ENCODE data around the gene TEX38.
"Not testable (repeated sequence)": the region's sequence is repeated elsewhere in the genome, so short reads cannot be mapped to it uniquely, and the experiment has no call there.

Gene TEX38

DNA sequence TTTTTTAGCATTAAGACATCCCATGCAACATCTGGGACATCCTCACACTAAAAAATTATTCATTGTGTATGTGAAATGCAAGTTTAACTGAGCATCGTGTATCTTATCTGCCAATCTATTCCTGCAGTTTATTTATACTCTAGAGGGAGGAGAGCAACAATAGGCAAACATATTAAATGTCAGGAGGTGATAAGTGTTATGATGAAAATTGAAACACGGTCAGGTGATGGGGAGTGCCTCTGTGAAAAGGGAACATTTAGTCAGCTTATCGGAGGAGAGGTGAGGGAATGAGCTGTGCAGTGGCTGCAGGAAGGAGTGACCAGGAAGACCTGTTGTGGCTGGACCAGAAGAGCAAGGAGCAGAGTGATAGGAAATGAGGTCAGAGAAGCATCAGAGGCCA is 48.0 kb downstream of the TEX38 start:
- intact Hi-C loops (cut with DNase I): loop anchor here (2.0 to 10.0 kb wide), 3 partner anchors 51 to 315 kb away; partner anchors contain the start of genes ATPAF1 and MOB3C
- no peak for DNase-seq

DNA sequence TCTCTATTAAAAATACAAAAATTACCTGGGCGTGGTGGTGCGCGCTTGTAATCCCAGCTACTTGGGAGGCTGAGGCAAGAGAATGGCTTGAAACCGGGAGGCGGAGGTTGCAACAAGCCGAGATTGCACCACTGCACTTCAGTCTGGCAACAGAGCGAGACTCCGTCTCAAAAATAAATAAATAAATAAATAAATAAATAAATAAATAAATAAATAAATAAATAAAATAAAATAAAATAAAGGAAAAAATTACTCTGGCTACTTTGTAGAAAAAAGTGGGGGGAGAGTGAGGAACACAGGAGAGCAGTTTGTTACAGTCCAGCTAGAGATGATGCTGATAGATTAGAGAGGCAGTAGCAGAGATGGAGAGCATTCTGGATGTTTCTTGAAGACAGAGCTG is 48.7 kb downstream of the TEX38 start:
- not testable (repeated sequence) for DNase-seq
- intact Hi-C loops (cut with DNase I): loop anchor here (5.0 to 10.0 kb wide), 2 partner anchors 103 to 316 kb away; partner anchors contain the start of gene MOB3C

DNA sequence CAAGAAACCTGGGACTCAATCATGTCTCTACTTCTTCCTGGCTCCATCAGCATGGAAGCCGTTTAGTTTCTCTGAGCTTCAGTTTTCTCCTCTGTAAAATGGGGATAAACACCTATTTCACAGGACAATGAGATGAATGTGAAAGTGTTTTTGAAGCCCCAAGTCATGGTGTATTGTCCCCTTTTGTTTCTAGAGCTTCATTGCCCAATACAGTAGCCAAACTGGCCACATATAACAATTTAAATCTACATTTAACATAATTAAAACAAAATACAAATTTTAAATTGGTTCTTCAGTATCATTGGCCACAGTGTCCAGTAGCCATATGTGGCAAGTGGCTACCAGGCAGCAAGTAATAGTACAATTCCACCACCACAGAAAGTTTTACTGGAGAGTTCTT is 49.5 kb downstream of the TEX38 start:
- intact Hi-C loops (cut with DNase I): loop anchor here (5.0 to 10.0 kb wide), 2 partner anchors 104 to 316 kb away; partner anchors contain the start of gene MOB3C

DNA sequence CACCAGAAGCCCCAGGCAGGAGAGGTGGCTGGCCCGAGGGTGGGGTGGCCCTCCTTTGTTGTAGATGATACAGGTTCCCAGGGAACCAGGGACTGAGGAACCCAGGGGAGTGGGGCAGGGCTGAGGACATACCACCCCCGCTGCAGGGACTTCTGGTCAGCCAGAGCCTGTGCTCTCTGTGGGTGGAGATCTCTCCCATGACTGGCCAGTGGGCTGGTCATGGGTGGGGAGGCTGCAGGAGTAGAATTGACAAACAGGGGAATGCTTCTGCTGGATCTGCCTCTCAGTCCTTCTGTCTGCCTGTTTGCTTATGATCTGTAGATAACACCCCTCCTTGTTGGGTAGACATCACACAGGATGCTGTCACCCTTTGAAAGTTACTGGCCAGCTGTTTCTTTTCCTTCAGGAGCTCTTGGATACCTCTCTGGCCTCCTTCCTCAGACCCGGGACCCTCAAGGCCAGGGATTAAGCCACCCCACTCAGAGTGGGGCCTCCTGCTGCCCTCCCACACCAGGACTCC is 50.1 kb downstream of the TEX38 start:
- no peak for DNase-seq
- intact Hi-C loops (cut with DNase I): loop anchor here (5.0 to 10.0 kb wide), 2 partner anchors 104 to 317 kb away; partner anchors contain the start of gene MOB3C

More for the DNA sequence above, 49.5 kb downstream of the TEX38 start:
- DNase-seq: no peak

Measured in posterior cingulate gyrus (tissue), 11 donors.